ENCODE measurements around the gene PLEKHB2. TPM values are rescaled to one million over a fixed set of nuclear protein-coding genes. Genes with fewer than 3 reads are reported as not detected.
"Not testable (repeated sequence)": the region's sequence is repeated elsewhere in the genome, so short reads cannot be mapped to it uniquely, and the experiment has no call there.

Gene PLEKHB2
- polyA plus RNA-seq, 1 experiment = 71.3 TPM

DNA sequence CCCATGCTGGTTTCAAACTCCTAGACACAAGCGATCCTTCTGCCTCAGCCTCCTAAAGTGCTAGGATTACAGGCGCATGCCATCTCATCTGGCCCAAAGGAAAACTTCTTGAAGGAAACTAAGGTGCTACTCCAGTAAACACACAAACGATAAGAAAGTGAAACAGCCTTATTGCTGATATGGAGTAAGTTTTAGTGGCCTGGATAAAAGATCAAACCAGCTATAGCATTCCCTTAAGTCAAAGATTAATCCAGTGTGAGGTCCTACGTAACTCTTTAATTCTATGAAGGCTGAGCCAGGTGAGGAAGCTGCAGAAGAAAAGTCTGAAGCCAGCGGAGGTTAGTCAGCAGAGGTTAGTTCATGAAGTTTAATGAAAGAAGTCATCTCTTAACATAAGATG, 63.4 kb downstream of the PLEKHB2 start:
- TF ChIP-seq, protein P1, sequence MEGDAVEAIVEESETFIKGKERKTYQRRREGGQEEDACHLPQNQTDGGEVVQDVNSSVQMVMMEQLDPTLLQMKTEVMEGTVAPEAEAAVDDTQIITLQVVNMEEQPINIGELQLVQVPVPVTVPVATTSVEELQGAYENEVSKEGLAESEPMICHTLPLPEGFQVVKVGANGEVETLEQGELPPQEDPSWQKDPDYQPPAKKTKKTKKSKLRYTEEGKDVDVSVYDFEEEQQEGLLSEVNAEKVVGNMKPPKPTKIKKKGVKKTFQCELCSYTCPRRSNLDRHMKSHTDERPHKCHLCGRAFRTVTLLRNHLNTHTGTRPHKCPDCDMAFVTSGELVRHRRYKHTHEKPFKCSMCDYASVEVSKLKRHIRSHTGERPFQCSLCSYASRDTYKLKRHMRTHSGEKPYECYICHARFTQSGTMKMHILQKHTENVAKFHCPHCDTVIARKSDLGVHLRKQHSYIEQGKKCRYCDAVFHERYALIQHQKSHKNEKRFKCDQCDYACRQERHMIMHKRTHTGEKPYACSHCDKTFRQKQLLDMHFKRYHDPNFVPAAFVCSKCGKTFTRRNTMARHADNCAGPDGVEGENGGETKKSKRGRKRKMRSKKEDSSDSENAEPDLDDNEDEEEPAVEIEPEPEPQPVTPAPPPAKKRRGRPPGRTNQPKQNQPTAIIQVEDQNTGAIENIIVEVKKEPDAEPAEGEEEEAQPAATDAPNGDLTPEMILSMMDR (IDR thresholded peaks at IDR 0.05; ENCODE audit: insufficient read depth, low read depth, low read length) = no peak
- Histone ChIP-seq H3K4me3 (ENCODE audit: low read depth, low read length) (no peak overlapping the region), H3K36me3 (ENCODE audit: control insufficient read depth, insufficient read depth, low read length) (no peaks in the 10 kb centered on the region), H3K27me3 (ENCODE audit: control insufficient read depth, insufficient read depth, low read length) (no peaks in the 10 kb centered on the region)
- CTCF ChIA-PET = interaction anchor here (0.7 kb wide), 1 partner anchor 16 kb away, joined by 4 read pairs; no protein-coding TSS in a partner anchor
- POLR2A ChIA-PET = no interaction called here
- DNase-seq (ENCODE audit: low read depth) = no peak

DNA sequence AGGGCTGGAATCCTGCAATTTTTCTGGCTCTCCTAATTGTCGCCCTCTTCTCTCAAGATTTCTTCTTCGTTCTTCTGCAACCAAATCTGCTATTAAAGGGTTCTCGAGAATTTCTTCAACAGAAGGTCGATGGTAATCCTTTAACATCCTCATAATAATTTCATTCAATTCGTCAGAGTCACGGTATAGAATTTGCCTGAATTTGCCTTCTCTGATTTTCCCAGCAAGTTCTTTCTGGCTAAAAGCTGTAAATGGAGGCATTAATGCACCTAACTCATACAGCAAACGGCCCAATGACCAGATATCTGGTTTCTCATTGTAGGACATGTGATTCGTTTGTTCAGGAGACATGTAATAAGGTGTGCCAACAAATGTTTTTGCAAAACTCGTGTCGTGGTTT, 72.9 kb downstream of the PLEKHB2 start:
- H3K36me3 ChIP-seq (ENCODE audit: control insufficient read depth, insufficient read depth, low read length); CTCF ChIA-PET; POLR2A ChIA-PET; H3K27me3 ChIP-seq (ENCODE audit: control insufficient read depth, insufficient read depth, low read length); H3K4me3 ChIP-seq (ENCODE audit: low read depth, low read length); DNase-seq (ENCODE audit: low read depth): not testable (repeated sequence)

DNA sequence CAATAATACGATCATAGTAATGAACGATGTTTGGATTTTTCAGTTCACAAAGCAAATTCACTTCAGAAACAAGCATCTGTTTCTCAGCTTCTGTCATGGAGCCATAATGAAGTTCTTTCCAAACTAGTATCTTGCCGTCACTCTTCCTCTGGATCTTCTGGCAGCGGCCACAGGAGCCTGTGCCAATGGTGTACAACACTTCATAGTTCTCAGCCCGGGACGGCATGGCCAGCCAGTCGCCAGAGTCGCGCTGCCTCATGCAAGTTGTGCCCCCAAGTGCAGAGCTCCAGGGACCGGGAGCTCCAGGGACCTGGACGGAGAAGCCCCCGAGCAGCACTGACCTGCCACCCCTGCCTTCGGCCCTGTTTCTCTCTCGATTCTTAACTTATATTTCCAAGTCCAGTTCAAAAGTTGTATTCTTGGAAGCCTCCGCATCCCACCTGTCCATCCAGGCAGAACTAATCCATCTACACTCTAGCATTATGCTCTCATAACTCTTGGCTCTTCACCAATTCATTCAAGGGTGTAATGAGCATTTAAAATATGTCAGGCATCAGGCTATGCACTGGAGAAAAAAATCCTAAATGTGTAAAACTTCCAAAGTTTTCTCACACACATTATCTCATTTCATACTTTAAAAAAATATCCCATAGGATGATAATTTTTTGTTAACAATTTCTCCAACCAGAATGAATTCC, 73.7 kb downstream of the PLEKHB2 start:
- POLR2A ChIA-PET; H3K4me3 ChIP-seq (ENCODE audit: low read depth, low read length); H3K36me3 ChIP-seq (ENCODE audit: control insufficient read depth, insufficient read depth, low read length); DNase-seq (ENCODE audit: low read depth); CTCF ChIA-PET; H3K27me3 ChIP-seq (ENCODE audit: control insufficient read depth, insufficient read depth, low read length): not testable (repeated sequence)

DNA sequence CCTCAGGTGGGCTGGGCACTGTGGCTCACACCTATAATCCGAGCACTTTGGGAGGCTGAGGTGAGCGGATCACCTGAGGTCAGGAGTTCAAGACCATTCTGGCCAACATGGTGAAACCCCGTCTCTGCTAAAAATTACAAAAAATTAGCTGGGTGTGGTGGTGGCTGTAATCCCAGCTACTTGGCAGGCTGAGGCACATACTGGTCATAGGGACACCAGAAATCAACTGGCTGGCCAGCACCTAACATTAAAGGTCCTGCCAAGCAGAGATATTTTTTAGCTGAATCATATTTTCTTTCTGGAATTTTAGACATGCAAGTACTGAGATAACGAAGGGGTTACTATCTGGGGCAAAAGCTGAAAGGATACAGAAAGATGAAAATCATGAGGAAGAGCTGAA, 76.3 kb downstream of the PLEKHB2 start:
- DNase-seq (ENCODE audit: low read depth); CTCF ChIA-PET; POLR2A ChIA-PET; H3K27me3 ChIP-seq (ENCODE audit: control insufficient read depth, insufficient read depth, low read length); H3K36me3 ChIP-seq (ENCODE audit: control insufficient read depth, insufficient read depth, low read length); H3K4me3 ChIP-seq (ENCODE audit: low read depth, low read length): not testable (repeated sequence)

DNA sequence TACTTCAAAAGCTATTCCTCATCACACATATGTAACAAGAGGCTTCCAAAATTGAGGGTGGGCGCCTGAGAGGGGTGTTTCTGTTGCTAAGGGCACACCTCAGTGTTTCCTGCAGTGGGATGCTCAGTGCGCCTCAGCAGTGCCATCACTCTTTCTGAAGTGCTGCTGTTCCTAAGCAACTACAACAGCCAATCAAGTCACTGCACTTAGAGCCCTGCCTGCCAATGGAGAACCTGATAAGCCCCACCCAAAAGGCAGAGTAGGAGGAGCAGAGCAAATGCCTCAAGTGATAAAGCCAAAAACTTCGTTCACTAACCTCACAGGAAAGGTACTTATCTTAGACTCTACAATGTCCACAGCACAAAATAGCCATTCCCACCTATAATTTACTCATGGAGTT, 88.3 kb downstream of the PLEKHB2 start:
- POLR2A ChIA-PET; H3K36me3 ChIP-seq (ENCODE audit: control insufficient read depth, insufficient read depth, low read length); CTCF ChIA-PET: not testable (repeated sequence)

DNA sequence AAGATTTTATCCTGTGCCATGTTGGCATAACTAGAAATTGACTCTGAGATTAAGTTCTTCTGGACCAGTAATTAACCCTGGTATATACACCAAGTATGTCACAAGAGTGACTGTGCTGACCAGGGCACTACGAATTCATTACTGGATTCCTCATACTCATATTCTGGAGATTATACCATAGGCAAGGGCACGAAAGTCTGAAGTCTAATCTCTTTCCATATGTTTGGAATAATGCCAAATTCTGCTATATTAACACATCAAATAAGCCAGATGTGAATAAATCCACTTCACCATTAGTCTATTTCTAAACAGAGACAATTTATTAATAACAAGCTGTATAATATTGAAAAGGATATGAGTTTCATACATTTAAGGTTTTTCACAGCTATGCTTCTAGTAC, 91.0 kb downstream of the PLEKHB2 start:
- CTCF ChIA-PET; H3K4me3 ChIP-seq (ENCODE audit: low read depth, low read length); POLR2A ChIA-PET; DNase-seq (ENCODE audit: low read depth); H3K27me3 ChIP-seq (ENCODE audit: control insufficient read depth, insufficient read depth, low read length); H3K36me3 ChIP-seq (ENCODE audit: control insufficient read depth, insufficient read depth, low read length): not testable (repeated sequence)

More for the DNA sequence above, 88.3 kb downstream of the PLEKHB2 start:
- not testable (repeated sequence) for H3K27me3 ChIP-seq (ENCODE audit: control insufficient read depth, insufficient read depth, low read length); DNase-seq (ENCODE audit: low read depth); H3K4me3 ChIP-seq (ENCODE audit: low read depth, low read length)

Small RNAs within 50 kb of the gene (small RNA-seq; reads per million reads assigned to genes)
- gene AC009477.1 (ENCODE audit: insufficient read length, low read depth, low replicate concordance) = not detected

Other genes starting within 250 kb of the PLEKHB2 start
- gene FAM168B, start 11.9 kb upstream of the PLEKHB2 start, polyA plus RNA-seq (2011; rRNA removed) = 62.9 and 85.6 TPM in 2 replicates
- not detected in 2 replicates for gene POTEE, start 104.2 kb downstream of the PLEKHB2 start, polyA plus RNA-seq (2011; rRNA removed)